ENCODE measurements around the gene KIAA0319L. TPM values are rescaled to one million over a fixed set of nuclear protein-coding genes. Genes with fewer than 3 reads are reported as not detected.
A peak's percentile ranks its signal among the peaks of the same experiment; 100 is the strongest.
"Not testable (repeated sequence)": the region's sequence is repeated elsewhere in the genome, so short reads cannot be mapped to it uniquely, and the experiment has no call there.

Gene KIAA0319L
- 22.8 TPM for polyA plus RNA-seq (2013, experiment 1 of 2; ENCODE audit: insufficient read length)
- polyA plus RNA-seq (2013, experiment 2 of 2; ENCODE audit: insufficient read length) = 21.9 TPM

DNA sequence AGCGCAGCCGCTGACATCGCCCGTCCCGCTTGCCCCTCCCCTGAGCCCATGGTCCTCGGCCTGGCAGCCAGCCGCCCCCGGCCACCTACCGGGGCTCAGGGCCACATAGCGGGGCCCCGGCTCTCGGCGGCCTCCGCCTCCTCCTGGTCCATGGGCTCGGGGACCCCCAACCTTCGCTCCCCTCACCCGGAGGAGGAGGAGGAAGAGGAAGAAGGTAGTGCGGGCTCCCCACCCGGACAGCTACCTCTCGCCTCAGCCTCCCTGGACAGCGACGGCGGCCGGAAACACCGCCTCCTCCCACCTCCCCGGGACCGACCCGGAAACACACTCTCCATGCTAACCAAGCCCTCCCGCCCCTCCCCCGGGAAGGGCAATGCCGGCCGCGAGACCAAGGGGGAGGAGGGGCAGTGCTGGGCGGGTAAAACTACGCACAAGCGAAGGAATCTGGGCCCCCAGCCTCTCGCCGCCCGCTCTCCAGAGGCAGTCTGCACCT lies at the start of gene KIAA0319L:
Gene KIAA0319L (minus strand): TSS at position 286 of the 493 bp plus-strand sequence. CDS start 2,912 bp downstream, outside the sequence.
- no peak for DNase-seq

DNA sequence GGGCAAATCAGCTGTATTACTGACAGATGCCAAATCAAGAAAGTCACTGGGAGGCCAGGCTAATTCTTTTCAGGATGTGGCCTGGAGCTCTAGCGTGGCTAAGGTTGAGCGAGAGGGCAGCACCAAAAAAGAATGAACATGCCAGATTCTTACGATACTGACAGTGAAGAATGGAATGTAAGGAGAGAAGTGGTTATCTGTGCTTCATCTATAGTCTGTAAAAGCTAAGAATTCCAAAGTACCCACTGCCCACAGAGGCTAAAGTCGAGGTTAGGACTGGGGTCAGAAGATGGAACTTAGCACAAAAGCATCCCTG lies 48.6 kb upstream of the KIAA0319L start:
- peak; percentile 69 for DNase-seq

DNA sequence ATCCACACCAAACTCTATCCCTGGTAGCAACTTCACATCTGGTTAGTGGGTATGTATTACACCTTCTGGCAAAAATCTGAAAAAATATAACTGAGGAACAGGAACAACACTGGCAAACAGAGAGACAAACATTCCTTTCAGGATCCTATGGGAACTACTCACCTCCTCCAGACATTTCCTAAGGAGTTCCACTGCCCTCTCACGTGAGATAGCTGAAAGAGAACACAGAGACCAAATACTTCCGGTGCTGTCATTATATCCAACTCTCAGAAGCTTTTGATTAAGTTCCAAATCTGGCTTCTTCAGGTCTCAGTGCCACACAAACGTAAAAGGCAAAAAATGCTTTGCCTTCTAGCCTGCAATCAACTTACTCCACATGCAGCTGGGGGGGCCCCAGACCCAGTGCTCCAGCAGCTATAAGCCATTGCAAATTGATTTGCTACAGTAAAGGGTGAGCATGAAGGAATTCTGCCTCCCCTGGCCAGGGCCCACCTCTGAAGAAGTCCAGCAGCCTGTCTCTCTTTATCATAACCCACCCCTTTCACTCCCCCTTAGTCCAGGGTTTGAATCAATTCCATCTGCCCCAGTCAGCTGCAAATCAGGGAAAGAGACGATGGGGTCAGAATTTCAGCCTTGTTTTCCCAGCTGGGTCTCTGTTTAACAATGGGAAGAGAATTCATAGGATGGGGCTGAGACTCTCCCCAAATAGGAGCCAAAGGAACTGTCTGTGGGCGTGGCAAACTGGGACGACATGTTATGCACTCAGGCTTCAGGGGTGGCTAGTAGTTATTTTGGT lies 48.1 kb upstream of the KIAA0319L start:
- DNase-seq = peak; percentile 7

DNA sequence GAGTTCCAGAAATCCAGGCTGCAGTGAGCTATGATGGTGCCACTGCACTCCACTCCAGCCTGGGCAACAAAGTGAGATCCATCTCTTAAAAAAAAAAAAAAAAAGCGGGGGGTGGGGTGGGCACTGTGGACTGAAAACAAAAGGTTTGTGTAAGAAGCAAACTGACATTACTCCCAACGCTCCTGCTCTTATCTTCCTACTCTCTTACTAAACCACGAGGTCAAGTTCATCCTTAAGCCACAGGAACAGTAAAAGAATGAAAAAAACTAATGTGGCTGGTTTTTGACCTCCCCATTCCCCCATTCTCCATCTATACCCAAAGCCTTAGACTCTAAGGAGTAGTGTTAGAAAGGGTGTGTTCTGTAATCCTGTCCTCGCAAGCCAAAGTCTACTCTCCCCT lies 46.7 kb upstream of the KIAA0319L start:
- DNase-seq = no peak

DNA sequence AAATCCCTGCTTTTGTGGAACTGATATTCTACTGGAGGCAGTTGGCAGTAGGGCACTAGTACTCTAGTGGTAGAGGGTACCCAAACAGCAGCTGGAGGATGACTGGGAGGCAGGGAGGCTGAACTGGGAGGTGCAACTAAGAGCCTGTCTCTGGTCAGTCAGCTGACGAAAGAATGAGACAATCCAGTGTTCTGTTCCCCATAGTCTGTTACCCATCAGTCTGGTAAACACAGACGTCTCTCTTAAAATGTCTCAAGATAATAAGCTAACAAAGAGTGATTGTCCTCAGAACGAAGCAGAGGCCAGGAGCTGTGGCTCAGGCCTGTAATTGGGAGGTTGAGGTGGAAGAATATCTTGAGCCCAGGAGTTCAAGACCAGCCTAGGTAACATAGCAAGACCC lies 46.3 kb upstream of the KIAA0319L start:
- DNase-seq = no peak

DNA sequence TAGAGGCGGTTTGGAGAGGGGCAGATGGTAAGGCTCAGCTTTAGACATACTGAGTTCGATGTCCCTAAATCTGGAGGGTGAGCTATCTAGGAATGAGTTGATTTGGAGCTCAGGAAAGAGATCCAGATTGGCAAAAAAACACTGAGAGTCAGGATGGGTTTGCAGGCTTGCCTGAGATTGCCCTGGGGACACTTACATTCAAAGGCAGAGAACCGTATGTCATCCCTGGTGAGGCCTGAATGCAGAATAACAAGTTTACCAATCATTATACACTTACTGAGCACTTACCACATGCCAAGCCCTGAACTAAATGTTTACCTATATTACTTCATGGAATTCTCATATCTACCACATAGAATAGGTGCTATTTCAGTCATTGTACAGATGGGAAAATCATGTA lies 43.4 kb upstream of the KIAA0319L start:
- no peak for DNase-seq

DNA sequence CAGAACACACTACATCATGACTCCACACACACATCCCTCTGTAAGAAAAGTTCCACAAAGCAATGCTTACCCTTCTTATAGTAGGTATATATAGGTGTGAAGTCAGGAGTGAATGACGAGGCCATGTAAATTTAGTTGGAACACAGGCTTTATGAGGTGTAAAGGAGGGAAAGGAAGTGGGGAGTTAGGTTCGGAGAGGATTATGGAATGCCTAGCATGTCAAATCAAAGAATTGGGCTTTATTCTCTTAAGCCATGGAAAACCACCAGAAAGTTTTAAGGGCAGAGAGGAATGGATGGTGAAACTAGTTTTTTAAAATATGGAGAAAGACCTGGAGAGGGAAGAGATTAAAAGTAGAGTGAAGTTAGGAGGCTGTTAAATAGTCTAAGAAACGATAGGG lies 42.2 kb upstream of the KIAA0319L start:
- DNase-seq = no peak

DNA sequence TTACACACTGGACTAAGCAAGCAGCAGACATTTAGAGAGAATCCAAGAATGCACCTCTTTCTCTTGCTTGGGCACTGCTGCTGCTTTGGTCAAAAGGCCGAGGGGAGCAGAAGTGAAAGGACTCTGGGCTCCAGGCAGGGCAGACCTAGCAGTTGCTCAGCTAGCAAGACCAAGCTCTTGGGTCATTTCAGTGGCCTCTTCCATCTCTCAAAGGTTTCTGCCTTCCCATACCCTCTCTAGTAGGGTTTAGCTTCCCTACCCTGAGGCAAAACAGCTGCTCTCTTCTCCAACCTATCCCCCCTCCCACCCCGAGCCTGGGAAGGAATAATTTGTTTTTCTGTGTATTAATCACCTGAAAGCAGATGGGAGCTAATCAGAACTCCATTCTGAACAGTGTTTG lies 41.7 kb upstream of the KIAA0319L start:
- no peak for DNase-seq

DNA sequence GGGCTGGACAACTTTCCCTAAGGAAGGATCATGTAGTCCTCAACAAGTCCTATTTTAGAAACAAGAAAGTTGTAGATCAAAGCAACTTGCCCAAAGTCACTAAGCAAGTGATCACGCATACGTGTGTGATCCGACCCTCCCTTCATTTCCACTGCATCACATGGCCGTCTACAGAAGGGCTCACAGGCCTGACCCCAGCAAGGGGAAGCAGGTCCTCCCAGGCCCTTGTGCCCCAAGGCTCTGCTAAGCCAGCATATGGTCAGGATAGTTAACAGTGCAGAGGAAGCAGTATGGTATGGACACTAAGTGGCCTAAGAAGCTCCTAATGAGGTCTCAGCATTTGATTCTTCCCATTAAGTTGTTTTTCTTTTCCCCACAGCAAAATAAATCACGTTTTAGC lies 40.7 kb upstream of the KIAA0319L start:
- no peak for DNase-seq

DNA sequence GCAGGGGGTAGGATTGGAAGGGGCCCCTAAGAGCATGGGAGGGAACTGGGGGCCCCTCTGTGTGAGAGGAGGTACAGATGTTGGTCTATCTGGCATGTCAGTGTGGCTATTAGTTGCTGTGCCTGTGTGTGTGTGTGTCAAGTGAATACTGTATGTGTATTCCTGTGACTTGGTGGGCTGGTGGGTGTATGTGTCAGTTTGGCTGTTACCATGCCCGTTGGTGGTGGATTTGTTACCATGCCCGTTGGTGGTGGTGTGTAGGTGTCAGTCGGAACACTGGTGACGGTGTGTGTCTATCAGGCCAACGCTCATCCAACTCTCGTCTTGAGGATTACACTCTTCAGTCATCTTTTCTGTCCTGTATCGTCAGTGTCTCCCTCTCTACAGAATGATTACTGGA lies 38.5 kb upstream of the KIAA0319L start:
- no peak for DNase-seq

DNA sequence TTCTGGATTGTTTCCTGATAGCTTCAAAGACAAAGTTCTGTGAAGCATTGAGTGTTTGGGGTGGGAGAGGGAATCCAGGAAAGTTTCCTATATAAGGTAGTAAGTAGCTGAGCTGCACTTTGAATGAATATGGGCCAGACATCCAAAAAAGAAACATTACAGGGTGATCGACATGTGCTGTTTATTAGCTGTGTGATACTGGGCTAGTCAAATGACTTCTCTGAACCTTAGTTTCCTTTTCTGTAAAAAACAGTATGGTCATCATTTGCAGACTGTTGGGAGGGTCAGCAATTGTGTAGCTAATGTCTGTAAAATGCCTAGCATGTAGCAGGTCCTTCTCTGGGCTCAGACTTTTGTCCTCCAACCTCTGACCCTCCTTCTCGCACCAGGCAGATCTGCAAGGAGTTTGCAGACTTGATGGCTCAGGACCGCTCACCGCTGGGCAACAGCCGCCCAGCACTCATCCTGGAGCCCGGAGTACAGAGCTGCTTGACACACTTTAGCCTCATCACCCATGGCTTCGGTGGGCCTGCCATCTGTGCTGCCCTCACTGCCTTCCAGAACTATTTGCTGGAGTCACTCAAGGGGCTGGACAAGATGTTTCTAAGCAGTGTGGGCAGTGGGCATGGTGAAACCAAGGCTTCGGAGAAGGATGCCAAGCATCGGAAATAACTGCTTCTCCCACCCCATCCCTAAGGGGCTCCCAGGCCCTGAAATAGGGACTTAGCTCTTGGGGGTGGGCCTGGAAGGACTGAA lies 37.0 kb upstream of the KIAA0319L start:
- DNase-seq = no peak

DNA sequence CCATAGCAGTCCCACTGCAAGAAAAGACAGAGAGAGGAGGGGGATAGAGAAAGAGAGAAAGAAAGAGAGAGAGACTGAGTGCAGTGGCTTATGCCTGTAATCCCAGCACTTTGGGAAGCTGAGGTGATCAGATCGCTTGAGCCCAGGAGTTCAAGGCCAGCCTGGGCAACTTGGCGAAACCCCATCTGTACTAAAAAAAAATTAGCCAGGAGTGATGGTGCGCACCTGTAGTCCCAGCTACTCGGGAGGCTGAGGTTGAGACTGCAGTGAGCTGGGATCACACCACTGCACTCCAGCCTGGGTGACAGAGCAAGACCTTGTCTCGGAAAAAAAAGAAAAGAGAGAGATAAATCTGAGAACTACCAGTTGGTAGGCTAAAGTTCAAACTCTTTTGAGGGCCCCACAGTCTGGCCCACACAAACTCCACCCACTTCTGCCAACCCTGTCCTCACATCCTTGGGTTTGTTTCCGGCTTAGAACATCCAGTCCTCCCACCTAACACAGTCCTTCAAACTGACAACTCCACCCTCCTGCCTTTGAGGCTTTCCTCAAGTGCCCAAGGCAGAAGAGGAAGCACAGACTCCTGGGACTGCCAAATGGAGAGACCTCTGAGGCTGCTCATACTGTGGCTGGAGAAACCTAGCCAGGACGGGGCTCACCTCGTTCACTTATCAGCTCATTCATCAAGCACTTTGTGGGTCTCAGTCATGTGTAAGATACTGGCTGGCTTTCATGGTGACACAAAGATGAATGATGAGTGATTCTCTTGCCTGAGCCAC lies 36.0 kb upstream of the KIAA0319L start:
- no peak for DNase-seq

DNA sequence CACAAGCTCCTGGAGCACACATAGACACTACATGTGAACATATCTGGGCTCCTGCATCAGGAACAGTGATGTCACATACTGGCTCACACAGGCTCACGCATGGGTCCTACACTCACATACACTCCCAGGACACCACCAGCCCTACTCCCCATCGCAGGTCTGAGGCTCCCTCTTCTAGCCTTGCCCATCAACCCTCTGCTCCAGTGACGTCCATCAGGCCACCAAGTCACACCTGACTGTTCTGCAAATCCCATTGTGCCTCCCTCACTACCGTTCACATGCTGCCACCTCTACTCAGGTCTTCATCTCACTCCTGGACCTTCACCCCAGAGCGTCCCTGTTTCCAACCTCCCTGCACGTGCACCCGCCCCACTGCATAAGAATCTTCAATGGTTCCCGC lies 34.0 kb upstream of the KIAA0319L start:
- DNase-seq = no peak

DNA sequence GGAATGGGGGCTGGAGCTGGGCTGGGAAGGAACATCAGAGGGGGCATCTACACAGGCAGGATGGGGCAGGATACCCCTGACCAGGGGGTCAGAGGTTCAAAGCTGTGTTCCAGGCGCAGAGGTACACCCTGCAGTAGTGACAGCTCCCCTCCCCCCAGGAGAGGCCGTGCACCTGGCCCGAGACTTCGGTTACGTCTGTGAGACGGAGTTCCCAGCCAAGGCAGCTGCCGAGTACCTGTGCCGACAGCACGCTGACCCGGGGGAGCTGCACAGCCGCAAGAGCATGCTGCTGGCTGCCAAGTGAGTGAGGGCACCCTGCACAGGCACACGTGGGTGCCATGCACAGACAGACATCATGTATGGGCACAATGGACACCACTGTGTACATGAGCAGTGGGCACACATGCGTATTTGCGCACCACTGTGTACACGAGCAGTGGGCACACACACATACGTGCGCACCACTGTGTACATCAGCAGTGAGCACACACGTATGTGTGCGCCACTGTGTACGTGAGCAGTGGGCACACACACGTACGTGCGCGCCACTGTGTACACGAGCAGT lies 33.4 kb upstream of the KIAA0319L start:
- DNase-seq = no peak

DNA sequence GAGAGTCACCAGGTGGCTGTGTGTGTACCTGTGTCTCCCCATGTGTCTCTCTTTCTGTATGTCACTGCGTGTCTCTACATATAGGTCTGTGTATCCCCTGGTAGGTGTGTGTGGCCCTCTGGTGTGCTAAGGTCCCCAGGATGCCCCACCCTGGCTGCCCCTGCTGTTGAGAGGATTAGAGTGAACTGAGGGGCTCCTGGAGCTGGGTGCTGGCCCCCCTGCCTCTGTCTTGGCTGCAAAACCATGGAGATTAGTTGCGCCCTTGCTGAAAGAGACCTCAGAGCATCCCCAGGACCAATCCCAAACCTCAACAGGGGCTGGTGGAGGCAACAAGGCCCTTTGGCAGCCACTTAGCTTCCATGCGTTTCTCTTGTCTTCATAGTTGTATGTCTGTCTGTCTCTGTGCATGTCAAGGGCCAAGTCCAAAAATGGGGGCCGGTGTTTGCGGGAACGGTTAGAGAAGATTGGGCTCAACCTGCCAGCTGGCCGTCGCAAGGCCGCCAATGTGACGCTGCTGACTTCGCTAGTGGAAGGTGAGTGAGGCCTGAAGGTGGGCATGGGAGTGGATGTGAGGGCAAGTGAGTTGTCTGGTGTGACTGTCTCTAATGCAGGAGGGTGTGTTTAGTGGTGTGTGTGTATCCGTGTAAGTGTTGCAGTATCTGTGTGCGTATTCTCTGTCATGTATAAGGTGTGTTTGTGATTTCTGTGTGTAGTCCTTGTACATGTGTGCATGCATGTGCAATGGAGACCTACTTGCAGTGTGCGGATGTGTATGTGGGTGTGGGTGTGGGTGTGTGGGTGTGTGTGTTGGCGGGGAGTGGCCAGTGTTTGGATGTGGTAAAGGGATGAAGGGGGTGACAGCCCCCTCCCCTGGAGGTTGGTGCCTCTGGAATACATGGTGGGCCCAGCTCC lies 32.6 kb upstream of the KIAA0319L start:
- no peak for DNase-seq

DNA sequence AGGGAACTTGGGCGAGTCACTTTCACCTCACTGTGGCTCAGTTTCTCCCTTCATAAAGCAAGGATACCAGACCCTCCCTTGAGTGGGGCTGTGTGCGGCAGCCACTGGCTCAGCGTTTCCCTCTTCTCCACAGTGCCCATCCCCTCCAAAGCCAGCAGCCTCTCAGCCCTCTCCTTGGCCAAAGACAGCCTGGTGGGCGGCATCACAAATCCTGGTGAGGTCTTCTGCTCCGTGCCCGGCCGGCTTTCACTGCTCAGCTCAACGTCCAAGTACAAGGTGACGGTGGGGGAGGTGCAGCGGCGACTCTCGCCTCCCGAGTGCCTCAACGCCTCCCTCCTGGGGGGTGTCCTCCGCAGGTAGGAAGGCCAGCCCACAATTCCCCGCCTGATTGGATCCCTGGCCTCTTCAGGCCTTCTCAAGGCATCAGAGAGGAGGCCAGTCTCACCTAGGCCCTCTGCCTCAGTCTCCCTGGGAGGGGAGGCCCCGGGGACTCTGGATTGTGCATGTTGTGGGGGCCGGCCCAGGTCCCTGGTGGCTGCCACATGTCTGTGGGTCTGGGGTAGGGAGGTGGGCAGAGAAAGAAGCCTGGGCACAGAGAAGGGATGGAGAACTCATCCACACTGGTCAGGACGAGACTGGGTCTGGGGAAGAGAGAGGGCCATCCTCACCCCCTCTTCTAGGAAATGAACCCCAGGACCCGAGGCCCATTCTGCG lies 31.2 kb upstream of the KIAA0319L start:
- no peak for DNase-seq

DNA sequence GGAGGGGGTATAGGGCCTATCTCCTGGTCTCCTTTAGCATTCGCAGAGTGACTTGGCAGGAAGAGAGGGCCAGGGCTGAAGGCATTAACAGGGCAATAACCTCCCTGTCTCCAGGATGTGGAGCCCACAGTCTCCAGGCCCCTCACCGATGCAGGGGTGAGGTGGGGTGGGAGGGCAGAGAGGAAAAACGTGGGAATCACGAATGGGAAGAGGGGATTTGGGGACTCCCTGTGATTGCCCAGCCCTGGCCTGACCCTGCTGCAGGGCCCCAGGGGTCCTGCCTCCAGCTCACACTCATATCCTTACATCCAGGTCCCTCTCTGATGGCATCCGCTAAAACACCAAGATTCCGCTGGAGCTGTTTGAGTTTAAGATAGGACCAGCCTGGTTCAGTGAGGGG lies 30.5 kb upstream of the KIAA0319L start:
- DNase-seq = no peak

DNA sequence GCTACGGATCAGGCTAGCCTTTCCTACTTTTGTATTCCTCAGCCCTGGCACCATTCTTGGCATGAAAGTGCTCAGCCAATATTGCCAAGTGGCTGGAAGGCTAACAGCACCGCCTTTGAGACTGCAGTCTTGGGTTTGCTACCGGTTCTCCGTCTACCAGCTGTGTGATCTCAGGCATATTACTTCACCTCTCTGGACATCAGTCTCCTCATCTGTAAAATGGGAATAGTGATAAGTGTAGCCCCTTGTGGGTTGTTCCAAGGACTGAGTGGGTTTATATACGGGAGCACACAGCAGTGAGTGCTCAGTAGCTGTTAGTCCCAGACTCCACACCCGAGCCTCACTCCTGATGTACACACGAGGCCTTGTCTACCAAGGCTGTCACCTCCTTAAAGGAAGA lies 29.6 kb upstream of the KIAA0319L start:
- DNase-seq = no peak

DNA sequence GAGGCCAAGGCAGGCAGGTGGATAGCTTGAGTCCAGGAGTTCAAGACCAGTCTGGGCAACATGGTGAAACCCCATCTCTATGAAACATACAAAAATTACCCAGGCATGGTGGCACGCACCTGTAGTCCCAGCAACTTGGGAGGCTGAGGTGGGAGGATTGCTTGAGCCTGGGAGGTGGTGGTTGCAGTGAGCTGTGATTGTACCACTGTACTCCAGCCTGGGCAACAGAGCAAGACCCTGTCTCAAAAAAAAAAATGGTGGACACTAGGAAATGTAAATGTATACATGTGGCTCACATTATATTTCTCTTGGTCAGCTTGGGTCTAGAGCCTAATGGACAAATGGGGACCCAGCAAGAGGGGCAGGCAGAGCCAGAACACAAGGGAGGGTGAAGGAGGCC lies 28.6 kb upstream of the KIAA0319L start:
- not testable (repeated sequence) for DNase-seq

DNA sequence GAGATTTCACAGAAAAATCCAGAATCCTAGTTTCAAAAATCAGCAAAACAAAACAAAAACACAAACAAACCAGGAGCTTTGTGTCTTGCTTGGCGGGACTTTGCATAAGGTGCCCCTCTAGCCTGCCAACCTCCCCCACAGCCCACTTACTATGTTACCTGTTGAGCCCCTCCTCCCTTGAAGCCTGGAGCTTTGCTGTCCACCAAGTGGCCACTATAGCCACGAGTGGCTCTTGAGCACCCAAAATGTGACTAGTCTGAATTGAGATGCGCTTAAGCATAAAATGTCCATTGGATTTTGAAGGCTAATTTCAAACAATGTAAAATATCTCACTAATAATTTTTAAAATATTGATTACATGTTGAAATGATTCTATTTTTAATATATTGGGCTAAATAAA lies 28.1 kb upstream of the KIAA0319L start:
- DNase-seq = no peak

DNA sequence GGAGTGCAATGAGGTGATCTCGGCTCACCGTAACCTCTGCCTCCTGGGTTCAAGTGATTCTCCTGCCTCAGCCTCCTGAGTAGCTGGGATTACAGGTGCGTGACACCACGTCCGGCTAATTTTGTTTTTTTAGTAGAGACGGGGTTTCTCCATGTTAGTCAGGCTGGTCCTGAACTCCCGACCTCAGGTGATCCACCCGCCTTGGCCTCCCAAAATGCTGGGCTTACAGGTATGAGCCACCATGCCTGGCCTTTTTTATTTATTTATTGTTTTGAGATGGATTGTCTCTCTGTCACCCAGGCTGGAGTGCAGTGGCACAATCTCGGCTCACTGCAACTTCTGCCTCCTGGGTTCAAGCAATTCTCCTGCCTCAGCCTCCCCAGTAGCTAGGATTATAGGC lies 24.4 kb upstream of the KIAA0319L start:
- DNase-seq = not testable (repeated sequence)

All from fibroblast of skin of scalp (primary cell).